ENCODE results near the gene ANXA8. TPM values are rescaled to one million over a fixed set of nuclear protein-coding genes. Genes with fewer than 3 reads are reported as not detected.
"Not testable (repeated sequence)": the region's sequence is repeated elsewhere in the genome, so short reads cannot be mapped to it uniquely, and the experiment has no call there.

ANXA8 gene
- total RNA-seq = 60.4 and 87.6 TPM in 2 replicates
- polyA plus RNA-seq = 213 and 296 TPM in 2 replicates

GRCh38 chr10:47483923-47484322, at the start of gene ANXA8:
Gene ANXA8, minus strand, starts transcription at chr10:47484115. Its CDS starts 182 bp downstream, at chr10:47483933.
- not testable (repeated sequence) for DNase-seq (ENCODE audit: low spot score); H3K4me2 ChIP-seq; H4K20me1 ChIP-seq (ENCODE audit: insufficient read depth, poor library complexity, severe bottlenecking)

GRCh38 chr10:47523475-47523874, 39.6 kb upstream of the ANXA8 start, which contains the start of gene AGAP9:
Gene AGAP9, minus strand, starts transcription at chr10:47523638. Its CDS starts 112 bp downstream, at chr10:47523526.
- not testable (repeated sequence) for H3K9me2 ChIP-seq (replicated peaks; ENCODE audit: insufficient read depth)
- no CpG with 5 or more reads among the region's 20 CpGs for WGBS (ENCODE audit: low lambda C conversion rate, missing lambda C conversion rate)

More at GRCh38 chr10:47483923-47484322, at the start of gene ANXA8:
- not testable (repeated sequence) for H3K36me3 ChIP-seq (replicated peaks; ENCODE audit: insufficient read depth, low read depth); H3K9me3 ChIP-seq (ENCODE audit: low read depth); H3K79me2 ChIP-seq; H3K27me3 ChIP-seq; H2AFZ ChIP-seq; H3K9me2 ChIP-seq (replicated peaks; ENCODE audit: insufficient read depth); H3K27ac ChIP-seq; H3K4me3 ChIP-seq; H3K4me1 ChIP-seq (ENCODE audit: insufficient read depth)
- 90% methylated on average over 9 of the region's 11 CpGs for WGBS (ENCODE audit: low lambda C conversion rate, missing lambda C conversion rate)

GRCh38 chr10:47502313-47502712, 18.4 kb upstream of the ANXA8 start:
- not testable (repeated sequence) for DNase-seq (ENCODE audit: low spot score); H3K9me2 ChIP-seq (replicated peaks; ENCODE audit: insufficient read depth); H3K36me3 ChIP-seq (replicated peaks; ENCODE audit: insufficient read depth, low read depth)

More at GRCh38 chr10:47523475-47523874, 39.6 kb upstream of the ANXA8 start, which contains the start of gene AGAP9:
- H3K4me1 ChIP-seq (ENCODE audit: insufficient read depth); H2AFZ ChIP-seq; H3K27ac ChIP-seq; H3K4me2 ChIP-seq; DNase-seq (ENCODE audit: low spot score); H4K20me1 ChIP-seq (ENCODE audit: insufficient read depth, poor library complexity, severe bottlenecking); H3K4me3 ChIP-seq; H3K27me3 ChIP-seq; H3K79me2 ChIP-seq; H3K36me3 ChIP-seq (replicated peaks; ENCODE audit: insufficient read depth, low read depth); H3K9me3 ChIP-seq (ENCODE audit: low read depth): not testable (repeated sequence)

GRCh38 chr10:47494226-47494625, 10.3 kb upstream of the ANXA8 start:
- H3K9me3 ChIP-seq (ENCODE audit: low read depth); H3K4me2 ChIP-seq; DNase-seq (ENCODE audit: low spot score); H3K36me3 ChIP-seq (replicated peaks; ENCODE audit: insufficient read depth, low read depth); H3K4me3 ChIP-seq; H4K20me1 ChIP-seq (ENCODE audit: insufficient read depth, poor library complexity, severe bottlenecking); H3K79me2 ChIP-seq; H2AFZ ChIP-seq; H3K27ac ChIP-seq; H3K9me2 ChIP-seq (replicated peaks; ENCODE audit: insufficient read depth); H3K27me3 ChIP-seq; H3K4me1 ChIP-seq (ENCODE audit: insufficient read depth): not testable (repeated sequence)
- 43% methylated on average over 1 of the region's 6 CpGs for WGBS (ENCODE audit: low lambda C conversion rate, missing lambda C conversion rate)

More at GRCh38 chr10:47502313-47502712, 18.4 kb upstream of the ANXA8 start:
- not testable (repeated sequence) for H3K9me3 ChIP-seq (ENCODE audit: low read depth); H3K4me2 ChIP-seq; H3K27me3 ChIP-seq; H2AFZ ChIP-seq; H3K27ac ChIP-seq; H3K79me2 ChIP-seq; H3K4me1 ChIP-seq (ENCODE audit: insufficient read depth); H3K4me3 ChIP-seq; H4K20me1 ChIP-seq (ENCODE audit: insufficient read depth, poor library complexity, severe bottlenecking)
- 96% methylated on average over 9 of the region's 9 CpGs for WGBS (ENCODE audit: low lambda C conversion rate, missing lambda C conversion rate)

- not testable (repeated sequence) for H3K9me2 ChIP-seq (replicated peaks; ENCODE audit: insufficient read depth); DNase-seq (ENCODE audit: low spot score); H3K9me3 ChIP-seq (ENCODE audit: low read depth); H3K4me3 ChIP-seq; H3K27me3 ChIP-seq; H3K4me2 ChIP-seq; H3K4me1 ChIP-seq (ENCODE audit: insufficient read depth); H3K27ac ChIP-seq; H3K79me2 ChIP-seq; H4K20me1 ChIP-seq (ENCODE audit: insufficient read depth, poor library complexity, severe bottlenecking); H2AFZ ChIP-seq; H3K36me3 ChIP-seq (replicated peaks; ENCODE audit: insufficient read depth, low read depth)
- 97% methylated on average over 6 of the region's 9 CpGs for WGBS (ENCODE audit: low lambda C conversion rate, missing lambda C conversion rate)
These were observed 7.7 kb upstream of the ANXA8 start, which contains the start of gene FAM25G for GRCh38 chr10:47491600-47491999. Gene FAM25G, minus strand, starts transcription at chr10:47491700. Its CDS starts 26 bp downstream, at chr10:47491674.

GRCh38 chr10:47489630-47490029, 5.7 kb upstream of the ANXA8 start:
- H3K79me2 ChIP-seq; H3K9me3 ChIP-seq (ENCODE audit: low read depth); H4K20me1 ChIP-seq (ENCODE audit: insufficient read depth, poor library complexity, severe bottlenecking); H3K27me3 ChIP-seq; H3K36me3 ChIP-seq (replicated peaks; ENCODE audit: insufficient read depth, low read depth); H3K27ac ChIP-seq; H3K4me3 ChIP-seq; H3K9me2 ChIP-seq (replicated peaks; ENCODE audit: insufficient read depth); H2AFZ ChIP-seq; DNase-seq (ENCODE audit: low spot score); H3K4me1 ChIP-seq (ENCODE audit: insufficient read depth); H3K4me2 ChIP-seq: not testable (repeated sequence)
- 100% methylated on average over 3 of the region's 7 CpGs for WGBS (ENCODE audit: low lambda C conversion rate, missing lambda C conversion rate)

- H3K27me3 ChIP-seq; H3K9me2 ChIP-seq (replicated peaks; ENCODE audit: insufficient read depth); H3K79me2 ChIP-seq; H3K4me1 ChIP-seq (ENCODE audit: insufficient read depth); H3K27ac ChIP-seq; H3K4me3 ChIP-seq; H3K36me3 ChIP-seq (replicated peaks; ENCODE audit: insufficient read depth, low read depth); H4K20me1 ChIP-seq (ENCODE audit: insufficient read depth, poor library complexity, severe bottlenecking); H3K9me3 ChIP-seq (ENCODE audit: low read depth); H2AFZ ChIP-seq; DNase-seq (ENCODE audit: low spot score); H3K4me2 ChIP-seq: not testable (repeated sequence)
- WGBS (ENCODE audit: low lambda C conversion rate, missing lambda C conversion rate) = 47% methylated on average over 4 of the region's 4 CpGs
These were observed 2.0 kb upstream of the ANXA8 start for GRCh38 chr10:47485943-47486342.

- H3K27ac ChIP-seq; H4K20me1 ChIP-seq (ENCODE audit: insufficient read depth, poor library complexity, severe bottlenecking); H3K36me3 ChIP-seq (replicated peaks; ENCODE audit: insufficient read depth, low read depth); DNase-seq (ENCODE audit: low spot score); H3K4me3 ChIP-seq; H3K9me2 ChIP-seq (replicated peaks; ENCODE audit: insufficient read depth); H3K9me3 ChIP-seq (ENCODE audit: low read depth); H3K4me2 ChIP-seq; H3K27me3 ChIP-seq; H3K4me1 ChIP-seq (ENCODE audit: insufficient read depth); H2AFZ ChIP-seq; H3K79me2 ChIP-seq: not testable (repeated sequence)
- 98% methylated on average over 8 of the region's 11 CpGs for WGBS (ENCODE audit: low lambda C conversion rate, missing lambda C conversion rate)
These were observed 871 bp upstream of the ANXA8 start for GRCh38 chr10:47484786-47485185.

GRCh38 chr10:47482367-47482766, 1.5 kb downstream of the ANXA8 start:
- H3K27me3 ChIP-seq; H3K4me3 ChIP-seq; H3K79me2 ChIP-seq; H3K9me2 ChIP-seq (replicated peaks; ENCODE audit: insufficient read depth); H2AFZ ChIP-seq; H4K20me1 ChIP-seq (ENCODE audit: insufficient read depth, poor library complexity, severe bottlenecking); H3K9me3 ChIP-seq (ENCODE audit: low read depth); DNase-seq (ENCODE audit: low spot score); H3K27ac ChIP-seq; H3K36me3 ChIP-seq (replicated peaks; ENCODE audit: insufficient read depth, low read depth); H3K4me2 ChIP-seq; H3K4me1 ChIP-seq (ENCODE audit: insufficient read depth): not testable (repeated sequence)
- no CpG with 5 or more reads among the region's 1 CpG for WGBS (ENCODE audit: low lambda C conversion rate, missing lambda C conversion rate)
